Neural cell (in vitro differentiated cells): ENCODE measurements around the gene PHF12. TPM values are rescaled to one million over a fixed set of nuclear protein-coding genes. Genes with fewer than 3 reads are reported as not detected.

Experiments used
- H2AFZ ChIP-seq: fragments of 200-600, 300-800 bp; sonication (generic), shearing (Covaris generic); 2 replicates; pipeline ENCODE4 v1.6.0; 2014; ENCODE audit warnings: low read depth, mild to moderate bottlenecking, antibody characterized with exemption, low read length, moderate library complexity
- H3F3A ChIP-seq: fragments of 200-600 bp; shearing (Covaris generic); 2 replicates; pipeline ENCODE4 v1.6.1; 2016; ENCODE audit warnings: mild to moderate bottlenecking, moderate library complexity, mixed read lengths, antibody characterized with exemption, low read length; ENCODE audit not compliant: insufficient read depth, poor library complexity, severe bottlenecking
- H3K27ac ChIP-seq: fragments of 200-600, 300-800 bp; sonication (generic), shearing (Covaris generic); 2 replicates; pipeline ENCODE4 v1.5.1; 2014; ENCODE audit warnings: mild to moderate bottlenecking, low read length, moderate library complexity
- H3K27me3 ChIP-seq: fragments of 300-800, 200-600 bp; sonication (generic), shearing (Covaris generic); 2 replicates; pipeline ENCODE4 v1.6.0; 2014; ENCODE audit warnings: mild to moderate bottlenecking, low read depth, low read length, moderate library complexity; ENCODE audit not compliant: insufficient read depth
- H3K36me3 ChIP-seq: fragments of 300-800, 200-600 bp; sonication (generic), shearing (Covaris generic); 2 replicates; pipeline ENCODE4 v1.5.1; 2014; ENCODE audit warnings: mild to moderate bottlenecking, antibody characterized with exemption, low read length, moderate library complexity; ENCODE audit not compliant: insufficient read depth
- H3K4me2 ChIP-seq: fragments of 300-800, 200-600 bp; sonication (generic), shearing (Covaris generic); 2 replicates; pipeline ENCODE4 v1.6.0; 2014; ENCODE audit warnings: mild to moderate bottlenecking, low read length
- H3K4me3 ChIP-seq: fragments of 300-800, 200-600 bp; sonication (generic), shearing (Covaris generic); 2 replicates; pipeline ENCODE4 v1.5.1; 2014; ENCODE audit warnings: mild to moderate bottlenecking, low read length, moderate library complexity
- H3K79me2 ChIP-seq: fragments of 200-600 bp; shearing (Covaris generic); replicated peaks from 2 replicates; pipeline ENCODE4 v1.6.0; 2014; ENCODE audit warnings: mild to moderate bottlenecking, low read length, moderate library complexity; ENCODE audit not compliant: insufficient read depth
- H3K9ac ChIP-seq: fragments of 300-800, 200-600 bp; sonication (generic), shearing (Covaris generic); 2 replicates; pipeline ENCODE4 v1.6.1; 2016; ENCODE audit warnings: mild to moderate bottlenecking, low read length, mixed read lengths
- H3K9me2 ChIP-seq: fragments of 200-600 bp; shearing (Covaris generic); 2 replicates; pipeline ENCODE4 v1.6.1; 2016; ENCODE audit warnings: mild to moderate bottlenecking, low read length, mixed read lengths; ENCODE audit not compliant: insufficient read depth
- H3K9me3 ChIP-seq: fragments of 200-600, 300-800 bp; sonication (generic), shearing (Covaris generic); 2 replicates; pipeline ENCODE4 v1.6.1; 2016; ENCODE audit warnings: mild to moderate bottlenecking, mixed run types, low read length, moderate library complexity, mixed read lengths
- H4K20me1 ChIP-seq: fragments of 200-600 bp; shearing (Covaris generic); 2 replicates; pipeline ENCODE4 v1.6.1; 2016; ENCODE audit warnings: mild to moderate bottlenecking, mixed run types; ENCODE audit not compliant: insufficient read depth
- CTCF ChIP-seq: fragments of 450-650 bp; IDR thresholded peaks from 2 replicates; pipeline ENCODE4 v1.5.1; 2014; ENCODE audit warnings: antibody characterized with exemption, mild to moderate bottlenecking, moderate library complexity; ENCODE audit not compliant: poor library complexity, severe bottlenecking
- EP300 ChIP-seq: fragments of 450-650 bp; conservative IDR thresholded peaks from 2 replicates; pipeline ENCODE4 v1.6.1; 2014; ENCODE audit warnings: antibody characterized with exemption, mild to moderate bottlenecking, moderate library complexity; ENCODE audit not compliant: poor library complexity, severe bottlenecking
- EZH2 ChIP-seq: fragments of 200-600, 300-800 bp; shearing (Covaris generic), sonication (generic); IDR thresholded peaks from 2 replicates; pipeline ENCODE4 v1.6.1; 2014; ENCODE audit warnings: antibody characterized with exemption, low read length, borderline replicate concordance, mild to moderate bottlenecking; ENCODE audit not compliant: insufficient read depth, poor library complexity, severe bottlenecking
- MXI1 ChIP-seq: fragments of 450-650 bp; conservative IDR thresholded peaks from 2 replicates; pipeline ENCODE4 v1.6.1; 2014; ENCODE audit warnings: antibody characterized with exemption, mild to moderate bottlenecking; ENCODE audit not compliant: poor library complexity, severe bottlenecking
- POLR2AphosphoS5 ChIP-seq: IDR thresholded peaks from 2 replicates; pipeline ENCODE4 v1.6.1; 2012
- RAD21 ChIP-seq: fragments of 450-650 bp; conservative IDR thresholded peaks from 2 replicates; pipeline ENCODE4 v1.6.1; 2014; ENCODE audit warnings: antibody characterized with exemption, mild to moderate bottlenecking, moderate library complexity
- REST ChIP-seq: IDR thresholded peaks from 2 replicates; pipeline ENCODE4 v1.6.1; 2012; ENCODE audit warnings: borderline replicate concordance
- SMC3 ChIP-seq: fragments of 450-650 bp; conservative IDR thresholded peaks from 2 replicates; pipeline ENCODE4 v1.6.1; 2014; ENCODE audit warnings: antibody characterized with exemption, mild to moderate bottlenecking, moderate library complexity; ENCODE audit not compliant: poor library complexity
- TAF1 ChIP-seq: IDR thresholded peaks from 2 replicates; pipeline ENCODE4 v1.6.1; 2012; ENCODE audit warnings: low read depth
- polyA plus RNA-seq: library from polyadenylated mRNA; depleted of rRNA; stranded (reverse); fragments of >200 nt; gene quantifications from 2 replicates; pipeline ENCODE4 v1.2.3, GENCODE V29; 2014

Gene PHF12
- polyA plus RNA-seq, 1 donor from 2014 or later: 10.4 TPM

DNA sequence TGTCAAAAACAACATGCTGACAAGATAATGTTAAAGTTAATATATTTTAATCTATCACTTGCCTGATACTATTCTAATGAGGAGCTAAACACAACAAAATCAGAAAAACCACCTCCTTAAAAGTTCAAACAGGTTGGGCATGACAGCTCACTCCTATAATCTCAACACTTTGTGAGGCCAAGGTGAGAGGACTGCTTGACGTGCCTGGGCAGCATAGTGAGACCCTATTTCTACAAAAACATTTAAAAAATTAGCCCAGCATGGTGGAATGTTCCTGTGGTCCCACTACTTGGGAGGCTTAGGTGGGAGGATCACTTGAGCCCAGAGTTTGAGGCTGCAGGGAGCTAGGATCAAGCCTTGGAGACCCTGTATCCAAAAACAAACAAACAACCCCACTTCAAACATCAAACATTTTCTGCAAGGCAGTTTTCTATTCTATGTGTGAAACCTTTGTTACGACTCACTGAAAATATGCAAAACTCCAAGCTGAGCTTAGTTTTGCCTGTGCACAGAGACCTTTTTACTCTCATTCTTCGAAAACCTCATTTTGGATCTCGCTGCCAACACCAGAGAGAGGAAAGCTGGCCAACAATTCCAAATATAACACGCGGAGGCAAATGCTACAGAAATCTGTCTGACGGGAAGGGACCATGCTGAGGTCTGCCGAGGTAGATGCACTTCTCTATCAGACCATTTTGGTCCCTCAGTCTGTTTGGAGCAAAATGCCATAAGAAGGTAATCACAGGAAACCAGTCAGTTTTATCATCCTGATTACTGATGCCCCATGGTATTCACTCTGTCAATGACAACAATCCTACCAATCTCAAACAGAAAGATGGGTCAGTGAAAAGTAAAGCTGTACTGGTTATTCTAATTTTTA is 6.2 kb downstream of the PHF12 start:
- H3K9ac ChIP-seq: no peak overlapping the region
- peaks cover 88% of the 10 kb centered on the region for H3K79me2 ChIP-seq
- no peak overlapping the region for H3K4me3 ChIP-seq
- H3K36me3 ChIP-seq: no peaks in the 10 kb centered on the region
- H3K9me2 ChIP-seq: no peaks in the 10 kb centered on the region
- TF ChIP-seq EZH2 (no peak), CTCF (no peak), RAD21 (no peak), POLR2AphosphoS5 (no peak), EP300 (no peak), SMC3 (no peak), REST (no peak), TAF1 (no peak), MXI1 (no peak)
- no peaks in the 10 kb centered on the region for H3K27me3 ChIP-seq
- peaks cover 15% of the 10 kb centered on the region for H4K20me1 ChIP-seq
- no peaks in the 10 kb centered on the region for H3K9me3 ChIP-seq
- H3K4me2 ChIP-seq: no peak overlapping the region
- no peak overlapping the region for H3K27ac ChIP-seq
- no peak overlapping the region for H2AFZ ChIP-seq
- peaks cover 2% of the 10 kb centered on the region for H3F3A ChIP-seq

- Histone ChIP-seq H2AFZ (no peak overlapping the region), H3K9me3 (no peaks in the 10 kb centered on the region), H3K27ac (no peak overlapping the region), H3K4me3 (no peak overlapping the region), H3K79me2 (peaks cover 82% of the 10 kb centered on the region), H3K4me2 (no peak overlapping the region), H3K27me3 (no peaks in the 10 kb centered on the region), H3F3A (peaks cover 2% of the 10 kb centered on the region), H3K36me3 (no peaks in the 10 kb centered on the region), H3K9me2 (no peaks in the 10 kb centered on the region), H3K9ac (no peak overlapping the region), H4K20me1 (peaks cover 19% of the 10 kb centered on the region)
- TF ChIP-seq MXI1 (no peak), EZH2 (no peak), POLR2AphosphoS5 (no peak), RAD21 (no peak), CTCF (no peak), EP300 (no peak), TAF1 (no peak)
Observed at GRCh38 chr17:28944343-28944742, 7.0 kb downstream of the PHF12 start.
